A172 (cell line): ENCODE results near the gene MRO. TPM values are rescaled to one million over a fixed set of nuclear protein-coding genes. Genes with fewer than 3 reads are reported as not detected.

Experiments
- total RNA-seq: library from RNA; depleted of rRNA; stranded (reverse); fragments of >200 nt; shearing (Covaris generic); gene quantifications from 2 replicates; pipeline ENCODE4 v1.2.3, GENCODE V29; 2014; rRNA removed

MRO gene
- total RNA-seq, 1 experiment from 2014 or later = 0.03 TPM

Other genes starting within 250 kb of the MRO start
- 62.4 and 67.7 TPM in 2 replicates for gene ME2, start 59.1 kb upstream of the MRO start, total RNA-seq
- 8.1 and 11.6 TPM in 2 replicates for gene ELAC1, start 148.0 kb upstream of the MRO start, total RNA-seq
- 71.9 and 92.8 TPM in 2 replicates for gene SMAD4, start 210.2 kb upstream of the MRO start, total RNA-seq